Naive thymus-derived CD4-positive, alpha-beta T cell (primary cell): Measurements from ENCODE around the gene SQOR. TPM values are rescaled to one million over a fixed set of nuclear protein-coding genes. Genes with fewer than 3 reads are reported as not detected.

Source experiments
- ATAC-seq: fragments of 150-1000 bp; cut with Tn5 transposase; 2 replicates; pipeline ENCODE4 v1.10.0; 2021; ENCODE audit warnings: mild to moderate bottlenecking, moderate library complexity
- CTCF ChIA-PET: fragments of 350-600 bp; sonication (Branson Sonifier 250); formaldehyde crosslinking; loops from one replicate; lab custom pipeline; 2021; ENCODE audit warnings: antibody characterized with exemption; lab: Charles Lee
- POLR2A ChIA-PET: fragments of 350-600 bp; sonication (Branson Sonifier 250); formaldehyde crosslinking; loops from one replicate; lab custom pipeline; 2021; ENCODE audit warnings: antibody characterized with exemption, inconsistent platforms; lab: Charles Lee
- DNase-seq, 9 donors: peaks; one replicate each; pipeline versions ENCODE4 v3.0.0 to v3.0.0-alpha.2; 2020 to 2022; ENCODE audit warnings: mixed read lengths in 1 of 9
- H3K27ac ChIP-seq: one replicate; pipeline ENCODE4 v1.7.0; 2013; ENCODE audit warnings: mild to moderate bottlenecking, low read depth, low read length, moderate library complexity
- H3K27me3 ChIP-seq, 2 donors: one replicate each; pipeline ENCODE4 v1.7.0; 2013; ENCODE audit warnings: low read length in 2 of 2, mild to moderate bottlenecking in 2 of 2, moderate library complexity in 2 of 2; ENCODE audit not compliant: control insufficient read depth in 2 of 2, insufficient read depth in 2 of 2
- H3K36me3 ChIP-seq, 3 experiments: 1 replicate in 2 of 3; 2 replicates in 1 of 3; pipeline ENCODE4 v1.7.0; 2013; ENCODE audit warnings: low read length in 3 of 3, mild to moderate bottlenecking in 3 of 3, moderate library complexity in 1 of 3; ENCODE audit not compliant: insufficient read depth in 3 of 3, control insufficient read depth in 2 of 3
- H3K4me1 ChIP-seq, 2 donors: one replicate each; pipeline ENCODE4 v1.7.0; 2013; ENCODE audit warnings: low read length in 2 of 2, mild to moderate bottlenecking in 2 of 2, moderate library complexity in 1 of 2; ENCODE audit not compliant: control insufficient read depth in 2 of 2, insufficient read depth in 2 of 2
- H3K4me3 ChIP-seq: 2 replicates; pipeline ENCODE4 v1.7.0; 2013; ENCODE audit warnings: mild to moderate bottlenecking, low read length
- H3K9me3 ChIP-seq, 3 experiments: 1 replicate in 2 of 3; 2 replicates in 1 of 3; pipeline ENCODE4 v1.7.0; 2013; ENCODE audit warnings: low read length in 3 of 3; ENCODE audit not compliant: control insufficient read depth in 2 of 3
- H3K27ac Mint-ChIP-seq, 9 donors: one replicate each; pipeline ENCODE4 v1.8.0; 2020 to 2022; ENCODE audit warnings: mixed read lengths in 9 of 9, mild to moderate bottlenecking in 8 of 9, moderate library complexity in 5 of 9, inconsistent platforms in 2 of 9
- H3K27me3 Mint-ChIP-seq, 5 donors: one replicate each; pipeline ENCODE4 v1.8.0; 2021 to 2022; ENCODE audit warnings: mixed read lengths in 5 of 5, mild to moderate bottlenecking in 1 of 5
- H3K36me3 Mint-ChIP-seq, 5 donors: one replicate each; pipeline ENCODE4 v1.8.0; 2020 to 2022; ENCODE audit warnings: mixed read lengths in 5 of 5, mild to moderate bottlenecking in 3 of 5, inconsistent platforms in 1 of 5
- H3K4me1 Mint-ChIP-seq, 7 donors: one replicate each; pipeline ENCODE4 v1.8.0; 2020 to 2022; ENCODE audit warnings: mixed read lengths in 7 of 7, mild to moderate bottlenecking in 3 of 7, inconsistent platforms in 1 of 7
- H3K4me3 Mint-ChIP-seq, 10 donors: one replicate each; pipeline ENCODE4 v1.8.0; 2020 to 2022; ENCODE audit warnings: mild to moderate bottlenecking in 10 of 10, mixed read lengths in 10 of 10, moderate library complexity in 6 of 10, inconsistent platforms in 2 of 10
- H3K9me3 Mint-ChIP-seq, 11 donors: one replicate each; pipeline ENCODE4 v1.8.0; 2020 to 2022; ENCODE audit warnings: mixed read lengths in 11 of 11, mild to moderate bottlenecking in 4 of 11, inconsistent platforms in 1 of 11, moderate library complexity in 1 of 11
- intact Hi-C, 2 donors: fragments of 100-400 bp; cut with micrococcal nuclease; formaldehyde crosslinking; loops; one replicate each; pipeline ENCODE4 v1.15.1; 2023
- polyA plus RNA-seq, 2 donors: library from polyadenylated mRNA; unstranded; fragments of 300-500 nt; fragmentation: Illumina TruSeq; gene quantifications; one replicate each; pipeline ENCODE4 v1.2.3, GENCODE V29; 2021
- total RNA-seq, 6 experiments: library from RNA in 5 of 6; stranded (reverse) in 5 of 6; gene quantifications; 1 replicate in 5 of 6; 2 replicates in 1 of 6; pipeline ENCODE4 v1.2.3 and lab custom pipeline; 2021 to 2026

Gene SQOR
- total and polyA plus RNA-seq, 7 experiments from 2014 or later = 20.6 to 115 (median 45.1) TPM

- peaks cover 0 to 3% (median 0%) of the 10 kb centered on the region in 11 donors for H3K9me3 Mint-ChIP-seq
- Histone ChIP-seq H3K27me3 (no peaks in the 10 kb centered on the region), H3K27ac (no peak overlapping the region), H3K4me3 (no peak overlapping the region), H3K36me3 (peaks cover 0 to 55% (median 0%) of the 10 kb centered on the region in 3 experiments), H3K9me3 (no peaks in the 10 kb centered on the region), H3K4me1 (no peaks in the 10 kb centered on the region)
- DNase-seq (no peak), ATAC-seq (no peak)
- H3K4me3 Mint-ChIP-seq = no peak overlapping the region
- POLR2A ChIA-PET = no interaction called here
- no peaks in the 10 kb centered on the region for H3K27me3 Mint-ChIP-seq
- peak overlapping the region in 5 of 9 donors; percentile 10 to 28 (median 19) for H3K27ac Mint-ChIP-seq
- intact Hi-C loops = no loop called here
- peaks cover 8 to 59% (median 31%) of the 10 kb centered on the region in 5 donors for H3K36me3 Mint-ChIP-seq
- peaks cover 2 to 34% (median 14%) of the 10 kb centered on the region in 7 donors for H3K4me1 Mint-ChIP-seq
- CTCF ChIA-PET = no interaction called here
These were observed 29.6 kb downstream of the SQOR start for GRCh38 chr15:45664451-45664850.

GRCh38 chr15:45665261-45665660, 30.4 kb downstream of the SQOR start:
- Mint-ChIP-seq H3K27ac (peak overlapping the region in 4 of 9 donors; percentile 14 to 51 (median 25)), H3K9me3 (peaks cover 0 to 3% (median 0%) of the 10 kb centered on the region in 11 donors)

GRCh38 chr15:45666119-45666875, 31.5 kb downstream of the SQOR start:
- Mint-ChIP-seq H3K4me1 (peaks cover 2 to 26% (median 10%) of the 10 kb centered on the region in 7 donors), H3K27ac (peak overlapping the region in 2 of 9 donors; percentile 10 to 58), H3K4me3 (no peak overlapping the region), H3K9me3 (peaks cover 0 to 3% (median 0%) of the 10 kb centered on the region in 11 donors), H3K36me3 (peaks cover 18 to 69% (median 33%) of the 10 kb centered on the region in 5 donors), H3K27me3 (no peaks in the 10 kb centered on the region)
- CTCF ChIA-PET = no interaction called here
- Histone ChIP-seq H3K9me3 (no peaks in the 10 kb centered on the region), H3K36me3 (peaks cover 7 to 54% (median 11%) of the 10 kb centered on the region in 3 experiments), H3K4me1 (no peaks in the 10 kb centered on the region), H3K27ac (no peak overlapping the region), H3K4me3 (no peak overlapping the region), H3K27me3 (no peaks in the 10 kb centered on the region)
- POLR2A ChIA-PET = no interaction called here
- intact Hi-C loops = no loop called here
- ATAC-seq (no peak), DNase-seq (no peak)

More at GRCh38 chr15:45665261-45665660, 30.4 kb downstream of the SQOR start:
- Histone ChIP-seq H3K27ac (no peak overlapping the region), H3K27me3 (no peaks in the 10 kb centered on the region), H3K36me3 (peaks cover 5 to 51% (median 6%) of the 10 kb centered on the region in 3 experiments), H3K9me3 (no peaks in the 10 kb centered on the region), H3K4me1 (no peaks in the 10 kb centered on the region), H3K4me3 (no peak overlapping the region)
- H3K27me3 Mint-ChIP-seq = no peaks in the 10 kb centered on the region
- ChIA-PET POLR2A (interaction anchor here (0.6 kb wide), 1 partner anchor 83 kb away, joined by 3 read pairs; no protein-coding TSS in a partner anchor), CTCF (no interaction called here)
- peaks cover 11 to 60% (median 28%) of the 10 kb centered on the region in 5 donors for H3K36me3 Mint-ChIP-seq
- intact Hi-C loops = no loop called here
- no peak for DNase-seq
- ATAC-seq = no peak
- peaks cover 2 to 30% (median 10%) of the 10 kb centered on the region in 7 donors for H3K4me1 Mint-ChIP-seq
- H3K4me3 Mint-ChIP-seq = no peak overlapping the region

GRCh38 chr15:45667002-45667401, 32.2 kb downstream of the SQOR start:
- Histone ChIP-seq H3K4me1 (no peaks in the 10 kb centered on the region), H3K36me3 (peaks cover 7 to 52% (median 11%) of the 10 kb centered on the region in 3 experiments), H3K4me3 (no peak overlapping the region), H3K27me3 (no peaks in the 10 kb centered on the region), H3K27ac (no peak overlapping the region), H3K9me3 (no peaks in the 10 kb centered on the region)
- ATAC-seq (no peak), DNase-seq (no peak)
- ChIA-PET CTCF (no interaction called here), POLR2A (no interaction called here)
- intact Hi-C loops = no loop called here
- Mint-ChIP-seq H3K9me3 (peaks cover 0 to 3% (median 0%) of the 10 kb centered on the region in 11 donors), H3K36me3 (peaks cover 22 to 69% (median 33%) of the 10 kb centered on the region in 5 donors), H3K4me1 (peaks cover 2 to 26% (median 10%) of the 10 kb centered on the region in 7 donors), H3K27ac (peak overlapping the region in 3 of 9 donors; percentile 25 to 34 (median 28)), H3K27me3 (no peaks in the 10 kb centered on the region), H3K4me3 (no peak overlapping the region)

GRCh38 chr15:45668386-45668785, 33.6 kb downstream of the SQOR start:
- POLR2A ChIA-PET = no interaction called here

GRCh38 chr15:45669422-45669821, 34.6 kb downstream of the SQOR start:
- DNase-seq (no peak), ATAC-seq (no peak)
- Histone ChIP-seq H3K27ac (no peak overlapping the region), H3K9me3 (no peaks in the 10 kb centered on the region), H3K27me3 (no peaks in the 10 kb centered on the region), H3K4me3 (no peak overlapping the region), H3K36me3 (peaks cover 7 to 53% (median 11%) of the 10 kb centered on the region in 3 experiments), H3K4me1 (no peaks in the 10 kb centered on the region)
- no peak overlapping the region for H3K27ac Mint-ChIP-seq
- peaks cover 0 to 3% (median 0%) of the 10 kb centered on the region in 11 donors for H3K9me3 Mint-ChIP-seq
- no peaks in the 10 kb centered on the region for H3K27me3 Mint-ChIP-seq
- ChIA-PET CTCF (no interaction called here), POLR2A (no interaction called here)
- H3K4me1 Mint-ChIP-seq = peaks cover 2 to 21% (median 7%) of the 10 kb centered on the region in 7 donors
- peaks cover 15 to 60% (median 31%) of the 10 kb centered on the region in 5 donors for H3K36me3 Mint-ChIP-seq
- intact Hi-C loops = no loop called here
- no peak overlapping the region for H3K4me3 Mint-ChIP-seq

More at GRCh38 chr15:45668386-45668785, 33.6 kb downstream of the SQOR start:
- Histone ChIP-seq H3K36me3 (peaks cover 7 to 51% (median 11%) of the 10 kb centered on the region in 3 experiments), H3K4me3 (no peak overlapping the region), H3K4me1 (no peaks in the 10 kb centered on the region), H3K9me3 (no peaks in the 10 kb centered on the region), H3K27ac (no peak overlapping the region), H3K27me3 (no peaks in the 10 kb centered on the region)
- Mint-ChIP-seq H3K27ac (no peak overlapping the region), H3K36me3 (peaks cover 18 to 63% (median 33%) of the 10 kb centered on the region in 5 donors), H3K4me1 (peaks cover 2 to 26% (median 10%) of the 10 kb centered on the region in 7 donors), H3K27me3 (no peaks in the 10 kb centered on the region), H3K9me3 (peaks cover 0 to 3% (median 0%) of the 10 kb centered on the region in 11 donors), H3K4me3 (no peak overlapping the region)
- DNase-seq (no peak), ATAC-seq (no peak)
- CTCF ChIA-PET = no interaction called here
- intact Hi-C loops = no loop called here
